HG03571 (cell line): Measurements from ENCODE around the gene CORO7.

ENCODE experiments used
- ATAC-seq: cut with Tn5 transposase; IDR thresholded peaks from one replicate; pipeline ENCODE4 v1.9.1; 2021; ENCODE audit not compliant: unreplicated experiment

The CORO7 gene

GRCh38 chr16:4313563-4314531, 102.5 kb downstream of the CORO7 start:
- ATAC-seq: peak; percentile 33

GRCh38 chr16:4309833-4310266, 106.5 kb downstream of the CORO7 start:
- ATAC-seq: no peak

- ATAC-seq: no peak
Observed at GRCh38 chr16:4309102-4309832, 107.1 kb downstream of the CORO7 start.

GRCh38 chr16:4307215-4308037, 109.0 kb downstream of the CORO7 start:
- ATAC-seq: peak; percentile 79

GRCh38 chr16:4306470-4307214, 109.8 kb downstream of the CORO7 start:
- ATAC-seq: no peak
